HEK293 (cell line): ENCODE measurements around the gene FAM167B.
"Not testable (repeated sequence)": the region's sequence is repeated elsewhere in the genome, so short reads cannot be mapped to it uniquely, and the experiment has no call there.

ENCODE experiments used
- CTCF ChIA-PET: fragments of 350-600 bp; formaldehyde crosslinking; extraction: SDS; loops from one replicate; lab custom pipeline; 2021; ENCODE audit warnings: antibody characterized with exemption; lab: Yijun Ruan, JAX
- POLR2A ChIA-PET: fragments of 300-600 bp; formaldehyde crosslinking; extraction: SDS; loops from one replicate; lab custom pipeline; 2020; ENCODE audit warnings: antibody characterized with exemption, inconsistent platforms; lab: Yijun Ruan, JAX
- H3K27ac ChIP-seq: fragments of 200-500 bp; sonication (Bioruptor generic); 2 replicates; pipeline ENCODE4 v1.5.1; 2014; ENCODE audit warnings: low read depth, low read length, control low read depth, inconsistent platforms; ENCODE audit errors: extremely low read depth
- H3K36me3 ChIP-seq, 2 experiments: fragments of 200-500 bp in 1 of 2; sonication (Bioruptor generic) in 1 of 2; 1 replicate in 1 of 2; 2 replicates in 1 of 2; pipeline ENCODE4 v1.5.1; 2014 to 2017; ENCODE audit warnings: inconsistent platforms in 2 of 2, low read length in 2 of 2; ENCODE audit not compliant: control insufficient read depth in 2 of 2, insufficient read depth in 1 of 2
- H3K4me1 ChIP-seq: fragments of 200-500 bp; sonication (Bioruptor generic); 2 replicates; pipeline ENCODE4 v1.5.1; 2014; ENCODE audit warnings: mild to moderate bottlenecking, low read length, inconsistent platforms; ENCODE audit not compliant: control insufficient read depth, insufficient read depth
- H3K4me3 ChIP-seq: 2 replicates; pipeline ENCODE4 v1.5.1; 2011; ENCODE audit warnings: low read depth, mild to moderate bottlenecking, control low read depth, low read length, moderate library complexity
- H3K9me3 ChIP-seq: fragments of 200-500 bp; sonication (Bioruptor generic); 2 replicates; pipeline ENCODE4 v1.5.1; 2014; ENCODE audit warnings: low read depth, low read length, inconsistent platforms; ENCODE audit not compliant: control insufficient read depth, insufficient read depth
- EGR2 ChIP-seq: fragments of 450-650 bp; formaldehyde crosslinking; IDR thresholded peaks from 2 replicates; pipeline ENCODE4 v1.5.1; 2016; ENCODE audit warnings: low read depth, missing biosample characterization, missing genetic modification characterization
- KLF9 ChIP-seq: fragments of 450-650 bp; formaldehyde crosslinking; IDR thresholded peaks from 2 replicates; pipeline ENCODE4 v1.5.1; 2016; ENCODE audit warnings: missing biosample characterization, missing genetic modification characterization, low read depth
- OSR2 ChIP-seq: fragments of 450-650 bp; formaldehyde crosslinking; IDR thresholded peaks from 2 replicates; pipeline ENCODE4 v1.5.1; 2016; ENCODE audit warnings: missing biosample characterization, missing genetic modification characterization
- PRDM1 ChIP-seq: fragments of 450-650 bp; formaldehyde crosslinking; IDR thresholded peaks from 2 replicates; pipeline ENCODE4; 2016; ENCODE audit warnings: missing biosample characterization, missing genetic modification characterization
- SALL2 ChIP-seq: fragments of 450-650 bp; formaldehyde crosslinking; IDR thresholded peaks from 2 replicates; pipeline ENCODE4 v1.5.0; 2017; ENCODE audit warnings: missing biosample characterization, mild to moderate bottlenecking, missing genetic modification characterization, borderline replicate concordance
- ZBTB48 ChIP-seq: fragments of 450-650 bp; formaldehyde crosslinking; IDR thresholded peaks from 2 replicates; pipeline ENCODE4 v1.5.1; 2016; ENCODE audit warnings: missing biosample characterization, missing genetic modification characterization
- ZBTB8A ChIP-seq: fragments of 450-650 bp; formaldehyde crosslinking; IDR thresholded peaks from 2 replicates; pipeline ENCODE4 v1.5.1; 2016; ENCODE audit warnings: missing biosample characterization, missing genetic modification characterization
- ZEB2 ChIP-seq: fragments of 450-650 bp; formaldehyde crosslinking; IDR thresholded peaks from 2 replicates; pipeline ENCODE4 v1.5.1; 2016; ENCODE audit warnings: missing biosample characterization, missing genetic modification characterization
- ZNF10 ChIP-seq: fragments of 450-650 bp; formaldehyde crosslinking; IDR thresholded peaks from 2 replicates; pipeline ENCODE4 v1.5.1; 2017; ENCODE audit warnings: missing biosample characterization, missing genetic modification characterization
- ZNF132 ChIP-seq: fragments of 450-650 bp; formaldehyde crosslinking; IDR thresholded peaks from 2 replicates; pipeline ENCODE4 v1.5.1; 2017; ENCODE audit warnings: missing biosample characterization, missing genetic modification characterization, borderline replicate concordance
- ZNF133 ChIP-seq: fragments of 450-650 bp; formaldehyde crosslinking; IDR thresholded peaks from 2 replicates; pipeline ENCODE4 v1.5.1; 2016; ENCODE audit warnings: missing biosample characterization, missing genetic modification characterization
- ZNF146 ChIP-seq: fragments of 450-650 bp; formaldehyde crosslinking; IDR thresholded peaks from 2 replicates; pipeline ENCODE4 v1.5.1; 2016; ENCODE audit warnings: missing biosample characterization, missing genetic modification characterization
- ZNF248 ChIP-seq: fragments of 450-650 bp; formaldehyde crosslinking; IDR thresholded peaks from 2 replicates; pipeline ENCODE4 v1.5.1; 2017; ENCODE audit warnings: missing biosample characterization, missing genetic modification characterization
- ZNF530 ChIP-seq: fragments of 450-650 bp; formaldehyde crosslinking; IDR thresholded peaks from 2 replicates; pipeline ENCODE4 v1.5.1; 2016; ENCODE audit warnings: low read depth, missing biosample characterization, missing genetic modification characterization
- ZNF544 ChIP-seq: fragments of 450-650 bp; formaldehyde crosslinking; IDR thresholded peaks from 2 replicates; pipeline ENCODE4 v1.5.0; 2017; ENCODE audit warnings: missing biosample characterization, missing genetic modification characterization
- ZNF548 ChIP-seq: fragments of 450-650 bp; formaldehyde crosslinking; IDR thresholded peaks from 2 replicates; pipeline ENCODE4 v1.5.1; 2016; ENCODE audit warnings: missing biosample characterization, missing genetic modification characterization
- ZNF549 ChIP-seq: fragments of 450-650 bp; IDR thresholded peaks from 2 replicates; pipeline ENCODE4 v1.5.1; 2018; ENCODE audit warnings: missing biosample characterization, missing genetic modification characterization, mild to moderate bottlenecking, inconsistent platforms, moderate library complexity
- ZNF558 ChIP-seq: fragments of 450-650 bp; formaldehyde crosslinking; IDR thresholded peaks from 2 replicates; pipeline ENCODE4 v1.5.1; 2016; ENCODE audit warnings: missing biosample characterization, missing genetic modification characterization
- ZNF585B ChIP-seq: fragments of 450-650 bp; formaldehyde crosslinking; IDR thresholded peaks from 2 replicates; pipeline ENCODE4 v1.5.1; 2016; ENCODE audit warnings: missing biosample characterization, missing genetic modification characterization
- ZNF596 ChIP-seq: fragments of 450-650 bp; IDR thresholded peaks from 2 replicates; pipeline ENCODE4 v1.5.0; 2018; ENCODE audit warnings: missing biosample characterization, mild to moderate bottlenecking, missing genetic modification characterization, moderate library complexity
- ZNF747 ChIP-seq: fragments of 450-650 bp; formaldehyde crosslinking; IDR thresholded peaks from 2 replicates; pipeline ENCODE4 v1.5.1; 2016; ENCODE audit warnings: missing biosample characterization, missing genetic modification characterization
- ZNF792 ChIP-seq: fragments of 450-650 bp; formaldehyde crosslinking; IDR thresholded peaks from 2 replicates; pipeline ENCODE4 v1.5.1; 2016; ENCODE audit warnings: missing biosample characterization, missing genetic modification characterization
- ZSCAN23 ChIP-seq: fragments of 450-650 bp; formaldehyde crosslinking; IDR thresholded peaks from 2 replicates; pipeline ENCODE4 v1.5.1; 2016; ENCODE audit warnings: missing biosample characterization, missing genetic modification characterization
- TF ChIP-seq, protein P1 (sequence below): IDR thresholded peaks from 2 replicates; pipeline ENCODE4 v1.6.1; 2011; ENCODE audit warnings: mild to moderate bottlenecking, low read depth, low read length, borderline replicate concordance
- TF ChIP-seq, protein P2 (sequence below): fragments of 450-650 bp; formaldehyde crosslinking; IDR thresholded peaks from 2 replicates; pipeline ENCODE4; 2016; ENCODE audit warnings: missing biosample characterization, missing genetic modification characterization
- TF ChIP-seq, protein P3 (sequence below): fragments of 450-650 bp; formaldehyde crosslinking; IDR thresholded peaks from 2 replicates; pipeline ENCODE4 v1.5.0; 2017; ENCODE audit warnings: missing biosample characterization, missing genetic modification characterization, borderline replicate concordance
- TF ChIP-seq, protein P4 (sequence below): fragments of 450-650 bp; formaldehyde crosslinking; IDR thresholded peaks from 2 replicates; pipeline ENCODE4 v1.5.1; 2017; ENCODE audit warnings: missing biosample characterization, mild to moderate bottlenecking, missing genetic modification characterization, moderate library complexity
- TF ChIP-seq, protein P5 (sequence below): fragments of 450-650 bp; formaldehyde crosslinking; IDR thresholded peaks from 2 replicates; pipeline ENCODE4 v1.5.1; 2016; ENCODE audit warnings: missing biosample characterization, missing genetic modification characterization
- TF ChIP-seq, protein P6 (sequence below): fragments of 450-650 bp; formaldehyde crosslinking; IDR thresholded peaks from 2 replicates; pipeline ENCODE4 v1.5.1; 2016; ENCODE audit warnings: missing biosample characterization, missing genetic modification characterization

Gene FAM167B

DNA sequence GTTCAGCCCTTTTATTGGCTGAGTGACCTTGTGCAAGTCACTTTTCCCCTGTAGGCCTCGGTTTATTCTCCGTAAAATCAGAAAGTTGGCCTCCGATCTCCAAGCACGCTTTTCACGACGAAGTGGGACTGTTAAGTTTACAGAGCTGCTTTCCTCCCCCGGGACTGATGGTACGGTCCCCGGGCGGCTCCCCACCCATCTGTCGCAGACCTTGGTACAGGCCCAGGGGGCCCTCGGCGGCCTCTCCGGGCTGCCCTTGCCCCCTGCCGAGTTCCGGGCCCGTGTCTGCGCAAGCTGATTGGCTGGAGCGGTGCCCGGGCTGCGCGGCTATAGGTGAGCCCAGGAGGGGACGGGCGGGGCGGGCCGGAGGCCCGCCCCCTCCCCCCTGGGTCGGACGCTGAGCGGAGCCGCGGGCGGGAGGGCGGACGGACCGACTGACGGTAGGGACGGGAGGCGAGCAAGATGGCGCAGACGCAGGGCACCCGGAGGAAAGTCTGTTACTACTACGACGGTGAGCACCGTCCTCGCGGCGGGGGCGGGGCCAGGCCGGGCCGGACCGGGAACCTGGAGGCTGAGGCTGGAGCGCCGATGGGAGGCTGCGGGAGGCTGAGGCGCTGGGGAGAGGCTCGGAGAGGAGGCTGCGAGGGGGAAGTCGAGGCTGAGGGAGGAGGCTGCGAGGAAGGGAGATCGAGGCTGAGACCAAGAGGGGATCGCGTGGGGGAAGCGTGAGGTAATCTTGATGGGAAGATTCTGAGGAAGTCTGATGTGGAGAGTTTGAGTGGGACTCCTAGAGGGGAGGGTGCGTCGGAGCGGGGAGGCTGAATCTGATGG lies 44.9 kb downstream of the FAM167B start, which contains the start of gene HDAC1 (continued):
- TF ChIP-seq ZNF146 (peak; percentile 86), ZNF747 (tag by site-specific recombination) (no peak), ZNF133 (tag by site-specific recombination) (peak; percentile 70), ZNF585B (tag by site-specific recombination) (no peak), ZNF596 (tag by site-specific recombination) (no peak), ZBTB48 (peak; percentile 84), EGR2 (tag by site-specific recombination) (peak; percentile 67), OSR2 (tag by site-specific recombination) (0 out of 2 replicates have a peak, but pooled peaks have one; percentile 30), ZNF544 (tag by site-specific recombination) (no peak), ZSCAN23 (tag by site-specific recombination) (peak; percentile 87), SALL2 (no peak), ZNF549 (tag by site-specific recombination) (no peak), ZNF530 (tag by site-specific recombination) (no peak), ZEB2 (peak; percentile 98), ZNF10 (no peak), PRDM1 (tag by site-specific recombination) (peak; percentile 87; the same call in 1 of the 2 replicates), ZNF792 (tag by site-specific recombination) (peak; percentile 95), ZNF248 (tag by site-specific recombination) (no peak), ZBTB8A (tag by site-specific recombination) (peak; percentile 71), KLF9 (tag by site-specific recombination) (peak; percentile 87), ZNF132 (tag by site-specific recombination) (no peak), ZNF548 (tag by site-specific recombination) (no peak), ZNF558 (tag by site-specific recombination) (0 out of 2 replicates have a peak, but pooled peaks have one; percentile 16)
- TF ChIP-seq, protein P1, sequence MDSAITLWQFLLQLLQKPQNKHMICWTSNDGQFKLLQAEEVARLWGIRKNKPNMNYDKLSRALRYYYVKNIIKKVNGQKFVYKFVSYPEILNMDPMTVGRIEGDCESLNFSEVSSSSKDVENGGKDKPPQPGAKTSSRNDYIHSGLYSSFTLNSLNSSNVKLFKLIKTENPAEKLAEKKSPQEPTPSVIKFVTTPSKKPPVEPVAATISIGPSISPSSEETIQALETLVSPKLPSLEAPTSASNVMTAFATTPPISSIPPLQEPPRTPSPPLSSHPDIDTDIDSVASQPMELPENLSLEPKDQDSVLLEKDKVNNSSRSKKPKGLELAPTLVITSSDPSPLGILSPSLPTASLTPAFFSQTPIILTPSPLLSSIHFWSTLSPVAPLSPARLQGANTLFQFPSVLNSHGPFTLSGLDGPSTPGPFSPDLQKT, result peak; percentile 58; the same call in 1 of the 2 replicates
- TF ChIP-seq, protein P2, sequence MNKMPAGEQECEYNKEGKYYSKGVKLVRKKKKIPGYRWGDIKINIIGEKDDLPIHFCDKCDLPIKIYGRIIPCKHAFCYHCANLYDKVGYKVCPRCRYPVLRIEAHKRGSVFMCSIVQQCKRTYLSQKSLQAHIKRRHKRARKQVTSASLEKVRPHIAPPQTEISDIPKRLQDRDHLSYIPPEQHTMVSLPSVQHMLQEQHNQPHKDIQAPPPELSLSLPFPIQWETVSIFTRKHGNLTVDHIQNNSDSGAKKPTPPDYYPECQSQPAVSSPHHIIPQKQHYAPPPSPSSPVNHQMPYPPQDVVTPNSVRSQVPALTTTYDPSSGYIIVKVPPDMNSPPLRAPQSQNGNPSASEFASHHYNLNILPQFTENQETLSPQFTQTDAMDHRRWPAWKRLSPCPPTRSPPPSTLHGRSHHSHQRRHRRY (tag by site-specific recombination), result 0 out of 2 replicates have a peak, but pooled peaks have one; percentile 60
- TF ChIP-seq, protein P3, sequence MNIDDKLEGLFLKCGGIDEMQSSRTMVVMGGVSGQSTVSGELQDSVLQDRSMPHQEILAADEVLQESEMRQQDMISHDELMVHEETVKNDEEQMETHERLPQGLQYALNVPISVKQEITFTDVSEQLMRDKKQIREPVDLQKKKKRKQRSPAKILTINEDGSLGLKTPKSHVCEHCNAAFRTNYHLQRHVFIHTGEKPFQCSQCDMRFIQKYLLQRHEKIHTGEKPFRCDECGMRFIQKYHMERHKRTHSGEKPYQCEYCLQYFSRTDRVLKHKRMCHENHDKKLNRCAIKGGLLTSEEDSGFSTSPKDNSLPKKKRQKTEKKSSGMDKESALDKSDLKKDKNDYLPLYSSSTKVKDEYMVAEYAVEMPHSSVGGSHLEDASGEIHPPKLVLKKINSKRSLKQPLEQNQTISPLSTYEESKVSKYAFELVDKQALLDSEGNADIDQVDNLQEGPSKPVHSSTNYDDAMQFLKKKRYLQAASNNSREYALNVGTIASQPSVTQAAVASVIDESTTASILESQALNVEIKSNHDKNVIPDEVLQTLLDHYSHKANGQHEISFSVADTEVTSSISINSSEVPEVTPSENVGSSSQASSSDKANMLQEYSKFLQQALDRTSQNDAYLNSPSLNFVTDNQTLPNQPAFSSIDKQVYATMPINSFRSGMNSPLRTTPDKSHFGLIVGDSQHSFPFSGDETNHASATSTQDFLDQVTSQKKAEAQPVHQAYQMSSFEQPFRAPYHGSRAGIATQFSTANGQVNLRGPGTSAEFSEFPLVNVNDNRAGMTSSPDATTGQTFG (tag by site-specific recombination), result peak; percentile 69
- TF ChIP-seq, protein P4, sequence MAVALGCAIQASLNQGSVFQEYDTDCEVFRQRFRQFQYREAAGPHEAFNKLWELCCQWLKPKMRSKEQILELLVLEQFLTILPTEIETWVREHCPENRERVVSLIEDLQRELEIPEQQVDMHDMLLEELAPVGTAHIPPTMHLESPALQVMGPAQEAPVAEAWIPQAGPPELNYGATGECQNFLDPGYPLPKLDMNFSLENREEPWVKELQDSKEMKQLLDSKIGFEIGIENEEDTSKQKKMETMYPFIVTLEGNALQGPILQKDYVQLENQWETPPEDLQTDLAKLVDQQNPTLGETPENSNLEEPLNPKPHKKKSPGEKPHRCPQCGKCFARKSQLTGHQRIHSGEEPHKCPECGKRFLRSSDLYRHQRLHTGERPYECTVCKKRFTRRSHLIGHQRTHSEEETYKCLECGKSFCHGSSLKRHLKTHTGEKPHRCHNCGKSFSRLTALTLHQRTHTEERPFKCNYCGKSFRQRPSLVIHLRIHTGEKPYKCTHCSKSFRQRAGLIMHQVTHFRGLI (tag by site-specific recombination), result peak; percentile 47
- TF ChIP-seq, protein P5, sequence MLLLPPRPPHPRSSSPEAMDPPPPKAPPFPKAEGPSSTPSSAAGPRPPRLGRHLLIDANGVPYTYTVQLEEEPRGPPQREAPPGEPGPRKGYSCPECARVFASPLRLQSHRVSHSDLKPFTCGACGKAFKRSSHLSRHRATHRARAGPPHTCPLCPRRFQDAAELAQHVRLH (tag by site-specific recombination), result peak; percentile 92
- TF ChIP-seq, protein P6, sequence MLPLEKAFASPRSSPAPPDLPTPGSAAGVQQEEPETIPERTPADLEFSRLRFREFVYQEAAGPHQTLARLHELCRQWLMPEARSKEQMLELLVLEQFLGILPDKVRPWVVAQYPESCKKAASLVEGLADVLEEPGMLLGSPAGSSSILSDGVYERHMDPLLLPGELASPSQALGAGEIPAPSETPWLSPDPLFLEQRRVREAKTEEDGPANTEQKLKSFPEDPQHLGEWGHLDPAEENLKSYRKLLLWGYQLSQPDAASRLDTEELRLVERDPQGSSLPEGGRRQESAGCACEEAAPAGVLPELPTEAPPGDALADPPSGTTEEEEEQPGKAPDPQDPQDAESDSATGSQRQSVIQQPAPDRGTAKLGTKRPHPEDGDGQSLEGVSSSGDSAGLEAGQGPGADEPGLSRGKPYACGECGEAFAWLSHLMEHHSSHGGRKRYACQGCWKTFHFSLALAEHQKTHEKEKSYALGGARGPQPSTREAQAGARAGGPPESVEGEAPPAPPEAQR, result 0 out of 2 replicates have a peak, but pooled peaks have one; percentile 52

DNA sequence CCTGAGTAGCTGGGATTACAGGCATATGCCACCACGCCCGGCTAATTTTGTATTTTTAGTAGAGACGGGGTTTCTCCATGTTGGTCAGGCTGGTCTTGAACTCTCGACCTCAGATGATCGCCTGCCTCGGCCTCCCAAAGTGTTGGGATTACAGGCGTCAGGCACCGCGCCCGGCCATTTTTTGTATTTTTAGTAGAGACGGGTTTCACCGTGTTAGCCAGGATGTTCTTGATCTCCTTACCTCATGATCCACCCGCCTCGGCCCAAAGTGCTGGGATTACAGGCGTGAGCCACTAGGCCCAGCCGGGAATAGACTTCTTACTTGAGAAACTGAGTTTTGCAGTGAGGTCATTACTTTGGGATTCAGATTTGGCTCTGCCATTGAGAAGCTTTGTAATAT lies 51.2 kb downstream of the FAM167B start:
- CTCF ChIA-PET, result interaction anchor here (0.5 to 0.6 kb wide), 2 partner anchors 61 to 121 kb away, joined by 4 to 5 read pairs; no protein-coding TSS in a partner anchor
- H3K36me3 ChIP-seq, result peaks cover 6 to 50% of the 10 kb centered on the region in 2 experiments; a peak in 2 of 3 replicates
- POLR2A ChIA-PET, result interaction anchor here (0.7 kb wide), 2 partner anchors 59 to 62 kb away, joined by 3 to 4 read pairs; no protein-coding TSS in a partner anchor

More for the DNA sequence above, 51.2 kb downstream of the FAM167B start:
- not testable (repeated sequence) for H3K4me1 ChIP-seq, H3K27ac ChIP-seq, H3K4me3 ChIP-seq, H3K9me3 ChIP-seq
